Liver (tissue), 3 donors: ENCODE measurements around the gene FAM171A1.

Experiments
- ATF3 ChIP-seq: IDR thresholded peaks from 2 replicates; pipeline ENCODE4 v1.6.1; 2016; ENCODE audit warnings: antibody characterized with exemption
- CTCF ChIP-seq: fragments of 150-350 bp; IDR thresholded peaks from 2 replicates; pipeline ENCODE4 v1.5.1; 2017; ENCODE audit warnings: improper control_type of control experiment, low read depth, low read length; ENCODE audit not compliant: missing input control
- GABPA ChIP-seq, 2 donors: IDR thresholded peaks in 1 of 2; conservative IDR thresholded peaks in 1 of 2; 2 replicates each; pipeline ENCODE4 v1.6.1; 2016; ENCODE audit warnings: antibody characterized with exemption in 2 of 2, mild to moderate bottlenecking in 1 of 2, moderate library complexity in 1 of 2
- MAX ChIP-seq: IDR thresholded peaks from 2 replicates; pipeline ENCODE4 v1.6.1; 2016; ENCODE audit warnings: antibody characterized with exemption
- NR2F2 ChIP-seq: IDR thresholded peaks from 2 replicates; pipeline ENCODE4 v1.6.1; 2016; ENCODE audit warnings: antibody characterized with exemption
- RAD21 ChIP-seq, 2 donors: IDR thresholded peaks; 2 replicates each; pipeline ENCODE4 v1.6.1; 2016; ENCODE audit warnings: antibody characterized with exemption in 2 of 2, mild to moderate bottlenecking in 2 of 2
- REST ChIP-seq: IDR thresholded peaks from 2 replicates; pipeline ENCODE4 v1.6.1; 2016; ENCODE audit warnings: antibody characterized with exemption, mild to moderate bottlenecking
- RXRA ChIP-seq, 2 donors: IDR thresholded peaks; 2 replicates each; pipeline ENCODE4 v1.6.1; 2017 to 2018; ENCODE audit warnings: antibody characterized with exemption in 2 of 2, mild to moderate bottlenecking in 1 of 2
- SP1 ChIP-seq: IDR thresholded peaks from 2 replicates; pipeline ENCODE4 v1.6.1; 2018; ENCODE audit warnings: antibody characterized with exemption, mild to moderate bottlenecking
- TAF1 ChIP-seq: conservative IDR thresholded peaks from 2 replicates; pipeline ENCODE4 v1.6.1; 2016; ENCODE audit warnings: antibody characterized with exemption, mild to moderate bottlenecking
- YY1 ChIP-seq: IDR thresholded peaks from 2 replicates; pipeline ENCODE4 v1.6.1; 2016; ENCODE audit warnings: antibody characterized with exemption, mild to moderate bottlenecking
- ZBTB33 ChIP-seq: IDR thresholded peaks from 2 replicates; pipeline ENCODE4 v1.6.1; 2016; ENCODE audit warnings: antibody characterized with exemption
- donor health status: healthy.
- donor health status: healthy.

- TF ChIP-seq MAX (no peak), GABPA (IDR thresholded peaks at IDR 0.05 in 1 of 2, conservative IDR thresholded peaks at IDR 0.05 in 1 of 2) (no peak), CTCF (no peak), TAF1 (no peak), ZBTB33 (no peak), ATF3 (no peak), SP1 (no peak), RAD21 (IDR thresholded peaks at IDR 0.05) (no peak), NR2F2 (no peak), REST (no peak), YY1 (no peak), RXRA (IDR thresholded peaks at IDR 0.05) (no peak)
These were observed 125.6 kb downstream of the FAM171A1 start for GRCh38 chr10:15245530-15245929.
